WTC11 (cell line): ENCODE results near the gene ZXDC.

Experiments used
- CTCF ChIP-seq: fragments of 200-600 bp; IDR thresholded peaks from 2 replicates; pipeline ENCODE4 v1.8.0; 2022; ENCODE audit warnings: antibody characterized with exemption
- ETV6 ChIP-seq: sonication (generic); formaldehyde crosslinking; IDR thresholded peaks from 2 replicates; pipeline ENCODE4 v1.8.1; 2022; ENCODE audit warnings: mild to moderate bottlenecking, missing genetic modification reagents
- FOXP1 ChIP-seq: sonication (generic); formaldehyde crosslinking; IDR thresholded peaks from 2 replicates; pipeline ENCODE4 v1.8.0; 2022; ENCODE audit warnings: missing genetic modification reagents, mild to moderate bottlenecking, moderate library complexity, borderline replicate concordance
- MAX ChIP-seq: sonication (generic); formaldehyde crosslinking; IDR thresholded peaks from 2 replicates; pipeline ENCODE4 v1.8.0; 2022; ENCODE audit warnings: mild to moderate bottlenecking, missing genetic modification reagents
- PREB ChIP-seq: sonication (generic); formaldehyde crosslinking; IDR thresholded peaks from 2 replicates; pipeline ENCODE4 v1.8.1; 2022; ENCODE audit warnings: mild to moderate bottlenecking, missing genetic modification reagents, moderate library complexity, borderline replicate concordance
- TEAD4 ChIP-seq: sonication (generic); formaldehyde crosslinking; IDR thresholded peaks from 2 replicates; pipeline ENCODE4 v1.8.0; 2022; ENCODE audit warnings: mild to moderate bottlenecking, missing genetic modification reagents

- no peak for TF ChIP-seq CTCF
- no peak for TF ChIP-seq PREB (CRISPR knock-in tag)
- no peak for TF ChIP-seq ETV6
- no peak for TF ChIP-seq TEAD4 (CRISPR knock-in tag)
- TF ChIP-seq FOXP1 (CRISPR knock-in tag): no peak
- TF ChIP-seq MAX (CRISPR knock-in tag): no peak
Measured at GRCh38 chr3:126459763-126460127, 15.9 kb downstream of the ZXDC start.
